ENCODE measurements around the gene SLC6A19.
A peak's percentile ranks its signal among the peaks of the same experiment; 100 is the strongest.

SLC6A19 gene

GRCh38 chr5:1172007-1172581, 29.3 kb upstream of the SLC6A19 start:
- peak; percentile 66 for DNase-seq (ENCODE audit: low spot score)
- Histone ChIP-seq H3K36me3 (ENCODE audit: low read depth) (no peaks in the 10 kb centered on the region), H3K27me3 (ENCODE audit: insufficient read depth, poor library complexity, severe bottlenecking) (no peaks in the 10 kb centered on the region), H3K4me1 (ENCODE audit: insufficient read depth, poor library complexity, severe bottlenecking) (no peaks in the 10 kb centered on the region), H3K27ac (ENCODE audit: poor library complexity, severe bottlenecking) (no peak overlapping the region), H3K9me3 (ENCODE audit: severe bottlenecking) (no peaks in the 10 kb centered on the region), H3K4me3 (ENCODE audit: severe bottlenecking) (no peak overlapping the region)
- TF ChIP-seq CTCF (IDR thresholded peaks at IDR 0.05; ENCODE audit: poor library complexity, severe bottlenecking) = no peak
- ATAC-seq (ENCODE audit: low read depth) = no peak

- no peak for ATAC-seq (ENCODE audit: low read depth)
Measured at GRCh38 chr5:1172670-1173404, 28.6 kb upstream of the SLC6A19 start.

GRCh38 chr5:1173485-1174070, 27.8 kb upstream of the SLC6A19 start:
- Histone ChIP-seq H3K27ac (ENCODE audit: poor library complexity, severe bottlenecking) (no peak overlapping the region), H3K27me3 (ENCODE audit: insufficient read depth, poor library complexity, severe bottlenecking) (no peaks in the 10 kb centered on the region), H3K4me3 (ENCODE audit: severe bottlenecking) (no peak overlapping the region), H3K36me3 (ENCODE audit: low read depth) (no peaks in the 10 kb centered on the region), H3K9me3 (ENCODE audit: severe bottlenecking) (no peaks in the 10 kb centered on the region), H3K4me1 (ENCODE audit: insufficient read depth, poor library complexity, severe bottlenecking) (no peaks in the 10 kb centered on the region)
- TF ChIP-seq CTCF (IDR thresholded peaks at IDR 0.05; ENCODE audit: poor library complexity, severe bottlenecking) = no peak
- peak; percentile 68 for DNase-seq (ENCODE audit: low spot score)
- ATAC-seq (ENCODE audit: low read depth) = no peak

More at GRCh38 chr5:1172670-1173404, 28.6 kb upstream of the SLC6A19 start:
- Histone ChIP-seq H3K4me1 (ENCODE audit: insufficient read depth, poor library complexity, severe bottlenecking) (no peaks in the 10 kb centered on the region), H3K4me3 (ENCODE audit: severe bottlenecking) (no peak overlapping the region), H3K9me3 (ENCODE audit: severe bottlenecking) (no peaks in the 10 kb centered on the region), H3K27ac (ENCODE audit: poor library complexity, severe bottlenecking) (no peak overlapping the region), H3K36me3 (ENCODE audit: low read depth) (no peaks in the 10 kb centered on the region), H3K27me3 (ENCODE audit: insufficient read depth, poor library complexity, severe bottlenecking) (no peaks in the 10 kb centered on the region)
- no peak for TF ChIP-seq CTCF (IDR thresholded peaks at IDR 0.05; ENCODE audit: poor library complexity, severe bottlenecking)
- peak; percentile 52 for DNase-seq (ENCODE audit: low spot score)

- Histone ChIP-seq H3K27ac (ENCODE audit: poor library complexity, severe bottlenecking) (no peak overlapping the region), H3K4me1 (ENCODE audit: insufficient read depth, poor library complexity, severe bottlenecking) (no peaks in the 10 kb centered on the region), H3K4me3 (ENCODE audit: severe bottlenecking) (no peak overlapping the region), H3K27me3 (ENCODE audit: insufficient read depth, poor library complexity, severe bottlenecking) (no peaks in the 10 kb centered on the region), H3K9me3 (ENCODE audit: severe bottlenecking) (no peaks in the 10 kb centered on the region), H3K36me3 (ENCODE audit: low read depth) (no peaks in the 10 kb centered on the region)
- DNase-seq (ENCODE audit: low spot score) (peak; percentile 82), ATAC-seq (ENCODE audit: low read depth) (peak; percentile 88)
- peak; percentile 97 for TF ChIP-seq CTCF (IDR thresholded peaks at IDR 0.05; ENCODE audit: poor library complexity, severe bottlenecking)
Measured at GRCh38 chr5:1174122-1174936, 27.1 kb upstream of the SLC6A19 start.

Data from RWPE2 (cell line).